SU-DHL-6 (cell line): ENCODE data around the gene KRT15.

Experiments
- H2AFZ ChIP-seq: fragments of 200-600 bp; sonication (generic); 2 replicates; pipeline ENCODE4 v1.6.1; 2014; ENCODE audit warnings: low read depth, mild to moderate bottlenecking, moderate library complexity, mixed read lengths, antibody characterized with exemption, low read length; ENCODE audit not compliant: severe bottlenecking
- H3F3A ChIP-seq: fragments of 200-600 bp; shearing (Covaris generic); 2 replicates; pipeline ENCODE4 v1.6.0; 2016; ENCODE audit warnings: antibody characterized with exemption, mild to moderate bottlenecking; ENCODE audit not compliant: insufficient read depth
- H3K27ac ChIP-seq: fragments of 200-600 bp; sonication (generic); 2 replicates; pipeline ENCODE4 v1.5.1; 2016; ENCODE audit warnings: low read depth, mild to moderate bottlenecking, low read length, moderate library complexity, mixed read lengths
- H3K27me3 ChIP-seq: fragments of 200-600 bp; sonication (generic), shearing (Covaris generic); 2 replicates; pipeline ENCODE4 v1.6.0; 2014; ENCODE audit warnings: mild to moderate bottlenecking, low read length
- H3K36me3 ChIP-seq: fragments of 200-600 bp; sonication (generic); 2 replicates; pipeline ENCODE4 v1.6.1; 2014; ENCODE audit warnings: mild to moderate bottlenecking, low read length, mixed read lengths
- H3K4me2 ChIP-seq: fragments of 300-600, 200-600 bp; shearing (Covaris generic), sonication (generic); 2 replicates; pipeline ENCODE4 v1.6.0; 2014; ENCODE audit warnings: low read length, low read depth, mild to moderate bottlenecking; ENCODE audit not compliant: poor library complexity, severe bottlenecking
- H3K4me3 ChIP-seq: fragments of 200-600 bp; sonication (generic); 2 replicates; pipeline ENCODE4 v1.5.1; 2014; ENCODE audit warnings: antibody characterized with exemption, low read length, mild to moderate bottlenecking, mixed read lengths; ENCODE audit not compliant: insufficient read depth, poor library complexity, severe bottlenecking
- H3K79me2 ChIP-seq: fragments of 200-600 bp; sonication (generic); 2 replicates; pipeline ENCODE4 v1.6.1; 2014; ENCODE audit warnings: mild to moderate bottlenecking, low read length, moderate library complexity; ENCODE audit not compliant: insufficient read depth
- H3K9ac ChIP-seq: fragments of 200-600 bp; sonication (generic); 2 replicates; pipeline ENCODE4 v1.7.0; 2014; ENCODE audit warnings: mild to moderate bottlenecking, low read length
- H3K9me2 ChIP-seq: fragments of 200-600 bp; sonication (generic); replicated peaks from 2 replicates; pipeline ENCODE4 v1.6.1; 2014; ENCODE audit warnings: low read length; ENCODE audit not compliant: insufficient read depth
- H3K9me3 ChIP-seq: fragments of 200-600 bp; sonication (generic); 2 replicates; pipeline ENCODE4 v1.6.1; 2014; ENCODE audit warnings: low read length, mixed read lengths; ENCODE audit not compliant: insufficient read depth
- H4K20me1 ChIP-seq: fragments of 200-600 bp; sonication (generic); 2 replicates; pipeline ENCODE4 v1.6.1; 2014; ENCODE audit warnings: low read depth, mild to moderate bottlenecking, antibody characterized with exemption, low read length, moderate library complexity, mixed read lengths
- CTCF ChIP-seq: fragments of 200-600 bp; sonication (generic); IDR thresholded peaks from one replicate; pipeline ENCODE4 v1.5.1; 2017; ENCODE audit warnings: antibody characterized with exemption, mild to moderate bottlenecking, low read length, moderate library complexity; ENCODE audit not compliant: insufficient read depth, poor library complexity, severe bottlenecking
- EZH2phosphoT487 ChIP-seq: fragments of 200-600 bp; sonication (generic), shearing (Covaris generic); conservative IDR thresholded peaks from 2 replicates; pipeline ENCODE4 v1.6.1; 2018; ENCODE audit warnings: mild to moderate bottlenecking, antibody characterized with exemption, low read length, moderate library complexity, mixed read lengths

The KRT15 gene

DNA sequence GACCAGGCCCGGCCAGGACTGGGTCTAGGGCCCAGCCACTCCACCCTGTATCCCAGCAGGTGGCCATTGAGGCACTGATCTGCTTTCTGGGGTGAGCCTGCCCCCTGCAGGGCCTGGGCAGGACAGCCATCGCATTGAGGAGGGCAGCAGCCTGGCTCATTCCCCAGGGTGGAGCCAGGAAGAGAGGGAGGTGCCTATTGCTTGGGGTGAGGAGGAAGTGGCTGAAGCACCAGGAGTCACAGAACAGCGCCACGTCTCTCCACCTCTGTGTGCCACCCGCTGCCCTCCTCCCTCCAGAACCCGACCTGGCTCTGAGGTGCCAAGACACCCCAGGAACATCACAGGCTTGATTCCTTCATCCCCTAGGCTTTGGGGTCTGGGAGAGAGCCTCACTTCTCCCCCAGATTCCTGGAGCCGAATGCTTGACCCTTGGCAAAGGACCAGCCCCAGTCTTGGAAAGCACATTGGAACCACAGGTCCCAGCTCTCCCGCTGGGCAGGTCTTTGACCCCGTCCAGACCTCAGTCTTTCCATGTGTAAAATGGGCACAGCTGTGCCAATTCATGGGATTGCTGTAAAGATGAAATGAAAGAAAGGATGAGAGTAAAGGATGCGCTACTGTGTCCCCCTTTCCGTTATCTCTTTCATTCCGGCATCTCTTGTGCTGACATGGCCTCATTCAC, 21.7 kb downstream of the KRT15 start:
- no peaks in the 10 kb centered on the region for H3K9me3 ChIP-seq
- no peak overlapping the region for H2AFZ ChIP-seq
- no peak overlapping the region for H3K9ac ChIP-seq
- H3K4me3 ChIP-seq, result no peak overlapping the region
- H3K27ac ChIP-seq, result no peak overlapping the region
- peak; percentile 58 for TF ChIP-seq CTCF
- no peak for TF ChIP-seq EZH2phosphoT487
- H3F3A ChIP-seq, result no peaks in the 10 kb centered on the region
- no peaks in the 10 kb centered on the region for H3K27me3 ChIP-seq
- no peaks in the 10 kb centered on the region for H3K9me2 ChIP-seq
- no peaks in the 10 kb centered on the region for H3K36me3 ChIP-seq
- H3K4me2 ChIP-seq, result no peak overlapping the region
- H3K79me2 ChIP-seq, result no peaks in the 10 kb centered on the region
- H4K20me1 ChIP-seq, result no peaks in the 10 kb centered on the region

- H3F3A ChIP-seq, result no peaks in the 10 kb centered on the region
- TF ChIP-seq EZH2phosphoT487 (no peak), CTCF (no peak)
- H3K9me2 ChIP-seq, result no peaks in the 10 kb centered on the region
- H3K27me3 ChIP-seq, result no peaks in the 10 kb centered on the region
- no peaks in the 10 kb centered on the region for H3K36me3 ChIP-seq
- no peak overlapping the region for H3K4me2 ChIP-seq
- no peaks in the 10 kb centered on the region for H3K79me2 ChIP-seq
- H3K9ac ChIP-seq, result no peak overlapping the region
- no peaks in the 10 kb centered on the region for H3K9me3 ChIP-seq
- no peak overlapping the region for H2AFZ ChIP-seq
- H4K20me1 ChIP-seq, result no peaks in the 10 kb centered on the region
- H3K4me3 ChIP-seq, result no peak overlapping the region
- H3K27ac ChIP-seq, result no peak overlapping the region
These were observed 24.2 kb downstream of the KRT15 start for GRCh38 chr17:41494524-41494923.

GRCh38 chr17:41492771-41493170, 25.9 kb downstream of the KRT15 start:
- Histone ChIP-seq H3K9me3 (no peaks in the 10 kb centered on the region), H3K79me2 (no peaks in the 10 kb centered on the region), H3K4me2 (no peak overlapping the region), H2AFZ (no peak overlapping the region), H3K9ac (no peak overlapping the region), H3F3A (no peaks in the 10 kb centered on the region), H3K4me3 (no peak overlapping the region), H4K20me1 (no peaks in the 10 kb centered on the region), H3K27ac (no peak overlapping the region), H3K9me2 (no peaks in the 10 kb centered on the region), H3K36me3 (no peaks in the 10 kb centered on the region), H3K27me3 (no peaks in the 10 kb centered on the region)
- TF ChIP-seq CTCF (no peak), EZH2phosphoT487 (no peak)
